Fibroblast of gingiva (primary cell): ENCODE measurements around the gene PGAP1.

Experiments used
- DNase-seq: peaks from one replicate; pipeline ENCODE4 v3.0.0-alpha.2; 2011; ENCODE audit warnings: low read depth

PGAP1 gene

GRCh38 chr2:196801674-196802261, 124.7 kb downstream of the PGAP1 start:
- DNase-seq = peak; percentile 17

DNA sequence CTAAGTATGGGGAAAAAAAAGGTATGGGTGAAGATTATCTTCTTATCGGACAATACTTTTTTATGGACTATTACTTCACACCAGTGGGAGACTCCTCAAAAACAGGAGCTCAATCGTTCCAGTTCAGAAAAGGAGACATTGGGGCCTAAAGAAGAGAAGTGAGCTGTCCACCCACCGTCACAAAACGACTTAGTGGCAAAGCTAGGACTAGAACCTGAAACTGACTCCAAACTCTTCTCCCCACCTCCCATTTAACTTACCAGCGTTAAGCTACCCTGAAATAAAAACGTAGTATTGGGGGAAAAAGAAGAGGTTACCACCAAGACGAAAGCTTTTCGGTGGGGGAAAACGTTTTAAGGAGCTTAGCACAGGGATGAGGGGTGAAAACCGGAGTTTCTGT, 127.5 kb downstream of the PGAP1 start:
- DNase-seq = peak; percentile 6

DNA sequence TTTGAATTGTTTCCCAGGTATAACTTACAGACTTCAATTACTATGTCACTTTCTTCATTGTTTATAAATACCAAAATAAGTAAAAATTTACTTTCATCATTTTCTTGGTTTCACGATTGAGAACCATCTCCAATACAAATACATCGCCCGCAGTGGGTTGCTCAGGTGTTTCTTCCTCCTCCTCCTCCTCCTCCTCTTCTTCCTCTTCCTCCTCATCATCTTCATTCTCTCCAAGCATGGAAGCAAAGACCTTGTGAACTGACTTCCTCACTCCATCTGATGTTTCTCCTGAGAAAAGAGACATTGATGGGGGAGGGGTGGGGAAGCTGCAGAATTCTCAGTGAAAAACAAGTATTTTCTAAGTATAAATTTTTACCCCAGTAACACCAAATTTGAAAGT, 133.6 kb downstream of the PGAP1 start:
- no peak for DNase-seq

DNA sequence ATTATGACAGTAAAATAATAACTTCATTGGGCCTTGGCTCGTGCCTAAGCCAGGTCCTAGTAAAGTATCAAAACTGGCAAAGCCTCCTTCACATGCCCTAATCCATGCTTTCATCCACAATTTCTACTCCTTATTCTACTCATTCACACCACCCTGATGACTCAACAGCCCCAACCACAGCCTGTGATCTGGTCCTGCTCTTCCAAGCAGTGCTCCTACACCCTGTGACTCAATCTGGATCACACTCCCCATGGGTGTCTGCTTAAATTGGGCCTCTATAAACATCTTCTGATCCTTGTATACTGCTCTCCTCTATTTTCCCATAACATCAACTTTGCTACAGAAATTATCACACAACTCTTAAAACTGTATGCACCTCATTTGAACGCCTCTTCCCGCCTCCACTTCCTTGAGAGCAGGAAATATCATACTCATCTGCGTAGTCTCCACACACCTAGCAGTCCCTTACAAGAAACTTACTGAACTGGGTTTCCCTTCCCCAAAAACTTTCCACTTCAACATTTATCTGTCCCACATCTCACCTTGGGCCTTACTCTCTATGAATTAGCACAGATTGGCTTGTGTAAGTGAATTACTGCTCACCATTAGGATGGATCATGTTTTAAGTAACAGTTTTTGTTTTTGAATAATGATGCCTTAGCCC, 142.9 kb downstream of the PGAP1 start:
- DNase-seq = no peak
